GM18861 (cell line): ENCODE measurements around the gene AKNAD1.
"Not testable (repeated sequence)": the region's sequence is repeated elsewhere in the genome, so short reads cannot be mapped to it uniquely, and the experiment has no call there.

Experiments used
- ATAC-seq: cut with Tn5 transposase; IDR thresholded peaks from one replicate; pipeline ENCODE4 v1.9.1; 2021; ENCODE audit not compliant: unreplicated experiment

AKNAD1 gene

GRCh38 chr1:108791790-108792189 is 65.1 kb downstream of the AKNAD1 start:
- ATAC-seq = no peak

DNA sequence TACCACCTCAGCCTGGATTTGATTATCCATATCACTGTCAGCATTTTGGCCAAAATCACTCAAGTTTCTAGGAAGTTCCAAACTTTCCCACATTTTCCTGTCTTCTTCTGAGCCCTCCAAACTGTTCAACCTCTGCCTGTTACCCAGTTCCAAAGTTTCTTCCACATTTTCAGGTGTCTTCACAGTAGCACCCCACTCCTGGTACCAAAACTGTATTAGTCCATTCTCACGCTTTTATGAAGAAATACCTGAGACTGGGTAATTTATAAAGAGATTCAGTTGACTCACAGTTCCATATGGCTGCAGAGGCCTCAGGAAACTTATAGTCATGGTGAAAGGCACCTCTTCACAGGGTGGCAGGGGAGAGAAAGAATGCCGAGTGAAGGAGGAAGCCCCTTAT is 71.0 kb downstream of the AKNAD1 start:
- no peak for ATAC-seq

DNA sequence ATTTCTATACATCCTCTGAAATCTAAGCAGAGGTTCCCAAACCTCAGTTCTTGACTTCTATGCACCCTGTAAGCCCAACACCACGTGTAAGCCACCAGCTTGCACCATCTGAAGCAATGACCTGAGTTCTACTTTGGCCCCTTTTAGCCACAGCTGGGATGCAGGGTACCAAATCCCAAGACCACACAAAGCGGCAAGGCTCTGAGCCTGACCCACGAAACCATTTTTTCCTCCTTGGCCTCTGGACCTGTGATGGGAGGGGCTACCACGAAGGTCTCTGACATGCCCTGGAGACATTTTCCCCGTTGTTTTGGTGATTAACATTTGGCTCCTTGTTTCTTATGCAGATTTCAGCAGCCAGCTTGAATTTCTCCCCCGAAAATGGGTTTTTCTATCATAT is 71.6 kb downstream of the AKNAD1 start:
- ATAC-seq = no peak

DNA sequence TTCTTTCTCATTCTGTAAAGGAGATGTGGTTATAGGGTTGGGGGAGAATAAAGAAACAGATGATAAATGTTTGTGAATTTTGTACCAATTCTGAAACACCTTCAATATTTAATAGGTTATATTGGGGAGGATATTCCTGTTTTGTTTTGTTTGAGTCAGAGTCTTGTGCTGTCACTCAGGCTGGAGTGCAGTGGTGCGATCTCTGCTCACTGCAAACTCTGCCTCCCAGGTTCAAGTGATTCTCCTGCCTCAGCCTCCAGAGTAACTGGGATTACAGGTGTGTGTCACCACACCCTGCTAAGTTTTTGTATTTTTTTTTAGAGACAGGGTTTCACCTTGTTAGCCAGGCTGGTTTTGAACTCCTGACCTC is 75.3 kb downstream of the AKNAD1 start:
- not testable (repeated sequence) for ATAC-seq

GRCh38 chr1:108780937-108781574 is 75.8 kb downstream of the AKNAD1 start:
- ATAC-seq = no peak

GRCh38 chr1:108779455-108779854 is 77.4 kb downstream of the AKNAD1 start:
- no peak for ATAC-seq

DNA sequence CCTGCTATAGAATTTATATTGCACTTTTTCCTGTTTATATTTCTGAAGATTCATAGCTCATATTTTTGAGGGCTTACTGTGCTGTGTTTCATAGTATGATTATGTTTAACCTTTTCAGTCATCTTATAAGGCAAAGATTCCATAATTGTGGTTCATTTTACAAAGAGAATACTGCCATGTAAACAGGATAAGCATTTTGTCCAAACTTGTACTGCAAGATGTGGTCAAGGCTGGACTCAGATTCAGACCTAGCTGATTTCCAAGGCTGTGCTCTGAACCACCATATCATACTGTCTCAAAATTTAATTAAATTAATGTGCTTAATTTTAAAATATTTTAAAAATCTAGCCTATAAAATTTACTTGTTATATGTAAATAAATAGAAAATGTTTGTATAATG is 79.1 kb downstream of the AKNAD1 start:
- no peak for ATAC-seq

GRCh38 chr1:108767708-108768107 is 89.2 kb downstream of the AKNAD1 start:
- no peak for ATAC-seq

GRCh38 chr1:108767115-108767514 is 89.8 kb downstream of the AKNAD1 start:
- ATAC-seq = no peak
